Hepatocyte (in vitro differentiated cells): ENCODE data around the gene MORC2. TPM values are rescaled to one million over a fixed set of nuclear protein-coding genes. Genes with fewer than 3 reads are reported as not detected.

Experiments used
- DNase-seq: peaks from one replicate; pipeline ENCODE4 v3.0.0-alpha.2; 2016; ENCODE audit warnings: low spot score
- H2AFZ ChIP-seq: fragments of 200-600 bp; sonication (generic); 2 replicates; pipeline ENCODE4 v1.6.0; 2016; ENCODE audit warnings: antibody characterized with exemption, mild to moderate bottlenecking
- H3K27ac ChIP-seq: fragments of 200-600 bp; sonication (generic); 2 replicates; pipeline ENCODE4 v1.5.1; 2016; ENCODE audit warnings: mild to moderate bottlenecking
- H3K27me3 ChIP-seq: fragments of 200-600 bp; sonication (generic); 2 replicates; pipeline ENCODE4 v1.6.1; 2016
- H3K36me3 ChIP-seq: fragments of 200-600 bp; sonication (generic); replicated peaks from 2 replicates; pipeline ENCODE4 v1.5.1; 2016; ENCODE audit warnings: low read depth; ENCODE audit not compliant: insufficient read depth
- H3K4me1 ChIP-seq: fragments of 200-600 bp; sonication (generic); 2 replicates; pipeline ENCODE4 v1.5.1; 2016; ENCODE audit warnings: mild to moderate bottlenecking, moderate library complexity; ENCODE audit not compliant: insufficient read depth
- H3K4me2 ChIP-seq: fragments of 200-600 bp; sonication (generic); 2 replicates; pipeline ENCODE4 v1.6.0; 2016
- H3K4me3 ChIP-seq: fragments of 200-600 bp; sonication (generic); 2 replicates; pipeline ENCODE4 v1.5.1; 2016; ENCODE audit warnings: mild to moderate bottlenecking
- H3K79me2 ChIP-seq: fragments of 200-600 bp; sonication (generic); 2 replicates; pipeline ENCODE4 v1.6.0; 2017; ENCODE audit warnings: mild to moderate bottlenecking
- H3K9me2 ChIP-seq: fragments of 200-600 bp; sonication (generic); replicated peaks from 2 replicates; pipeline ENCODE4 v1.6.0; 2017; ENCODE audit warnings: mild to moderate bottlenecking; ENCODE audit not compliant: insufficient read depth
- H3K9me3 ChIP-seq: fragments of 200-600 bp; sonication (generic); 2 replicates; pipeline ENCODE4 v1.5.1; 2016; ENCODE audit warnings: low read depth, mild to moderate bottlenecking
- H4K20me1 ChIP-seq: fragments of 200-600 bp; sonication (generic); 2 replicates; pipeline ENCODE4 v1.6.0; 2016; ENCODE audit warnings: mild to moderate bottlenecking; ENCODE audit not compliant: insufficient read depth, poor library complexity, severe bottlenecking
- CTCF ChIP-seq: fragments of 200-600 bp; sonication (generic); IDR thresholded peaks from 2 replicates; pipeline ENCODE4 v1.5.1; 2016; ENCODE audit warnings: antibody characterized with exemption, mild to moderate bottlenecking; ENCODE audit not compliant: poor library complexity
- EZH2 ChIP-seq: fragments of 200-600 bp; sonication (generic); IDR thresholded peaks from 2 replicates; pipeline ENCODE4 v1.6.1; 2016; ENCODE audit warnings: antibody characterized with exemption, mild to moderate bottlenecking, borderline replicate concordance
- EZH2phosphoT487 ChIP-seq: fragments of 200-600 bp; sonication (generic); IDR thresholded peaks from one replicate; pipeline ENCODE4 v1.6.1; 2018; ENCODE audit warnings: antibody characterized with exemption, mild to moderate bottlenecking, low read depth, moderate library complexity; ENCODE audit not compliant: unreplicated experiment, severe bottlenecking
- WGBS: methylation state at CpG from one replicate; pipeline ENCODE4 v1.1.6; 2016; ENCODE audit warnings: low lambda C conversion rate; ENCODE audit errors: missing lambda C conversion rate; 5-methylcytosine and 5-hydroxymethylcytosine counted together
- polyA plus RNA-seq: library from polyadenylated mRNA; unstranded; fragments of >200 nt; fragmentation: Nextera tagmentation; extraction: Ambion mirVana; gene quantifications from 2 replicates; pipeline ENCODE4 v1.2.1, GENCODE V29; 2016
- total RNA-seq: library from RNA; depleted of rRNA; stranded (reverse); fragments of >200 nt; gene quantifications from 2 replicates; pipeline ENCODE4 v1.2.3, GENCODE V29; 2014

The MORC2 gene
- total and polyA plus RNA-seq, 2 experiments from 2014 or later: 15.6 to 24.0 TPM

DNA sequence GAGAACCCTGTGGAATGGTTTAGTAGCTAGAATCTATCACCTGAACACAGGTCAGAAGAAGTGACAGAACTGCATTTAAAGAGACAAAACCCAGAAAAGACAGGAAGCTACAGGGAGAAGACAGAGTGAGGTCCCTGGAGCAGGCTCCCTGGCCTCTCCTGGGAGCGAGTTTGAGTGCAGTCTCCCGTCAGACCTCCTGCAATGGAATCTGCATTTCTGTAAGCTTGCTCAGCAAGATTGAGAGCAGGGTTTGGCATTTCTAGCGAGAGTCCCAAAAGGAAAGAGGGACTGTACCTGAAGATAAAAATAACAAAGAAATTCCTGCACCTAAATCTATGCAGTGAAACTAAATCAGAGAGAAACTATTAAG, 74.2 kb downstream of the MORC2 start:
- WGBS: 74% methylated on average over 3 of the region's 3 CpGs
- Histone ChIP-seq H4K20me1 (no peaks in the 10 kb centered on the region), H3K4me3 (no peak overlapping the region), H3K4me1 (no peaks in the 10 kb centered on the region), H3K27ac (no peak overlapping the region), H3K79me2 (no peaks in the 10 kb centered on the region), H3K36me3 (no peaks in the 10 kb centered on the region), H2AFZ (no peak overlapping the region), H3K27me3 (no peaks in the 10 kb centered on the region), H3K4me2 (no peak overlapping the region), H3K9me2 (no peaks in the 10 kb centered on the region), H3K9me3 (peaks cover under 1% of the 10 kb centered on the region)
- DNase-seq: no peak
- TF ChIP-seq CTCF (no peak), EZH2phosphoT487 (no peak), EZH2 (no peak)

- Histone ChIP-seq H3K4me2 (no peak overlapping the region), H3K79me2 (no peaks in the 10 kb centered on the region), H4K20me1 (no peaks in the 10 kb centered on the region), H3K4me3 (no peak overlapping the region), H2AFZ (no peak overlapping the region), H3K27ac (no peak overlapping the region), H3K9me2 (no peaks in the 10 kb centered on the region), H3K9me3 (no peaks in the 10 kb centered on the region), H3K36me3 (no peaks in the 10 kb centered on the region), H3K4me1 (no peaks in the 10 kb centered on the region), H3K27me3 (no peaks in the 10 kb centered on the region)
- 88% methylated on average over 17 of the region's 23 CpGs for whole genome bisulfite sequencing
- no peak for TF ChIP-seq CTCF
- no peak for TF ChIP-seq EZH2phosphoT487
- no peak for TF ChIP-seq EZH2
- peak; percentile 2 for DNase-seq
Measured at GRCh38 chr22:30893434-30894370, 74.9 kb downstream of the MORC2 start.

DNA sequence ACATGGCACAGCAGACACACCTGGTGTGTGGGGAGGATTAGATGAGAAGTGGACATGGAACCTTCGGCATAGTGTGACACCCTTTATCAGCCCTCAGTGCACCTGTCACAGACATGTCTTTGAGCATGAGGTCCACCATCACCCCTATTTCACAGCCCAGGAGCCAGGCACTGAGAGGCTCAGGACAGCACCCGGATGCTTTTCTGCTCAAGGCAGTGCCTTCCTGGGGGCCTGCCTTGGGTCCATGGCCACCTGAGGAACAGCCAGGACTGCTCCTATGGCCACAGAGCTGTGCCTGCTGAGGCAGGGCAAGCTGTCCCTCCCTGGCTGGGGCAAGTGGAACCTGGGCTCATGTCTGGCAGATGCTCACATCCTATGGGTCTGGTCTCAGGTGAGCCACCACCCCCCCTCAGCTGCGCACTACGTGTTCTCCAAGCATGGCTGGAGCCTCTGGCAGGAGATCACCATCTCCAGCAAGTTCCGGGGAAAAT, 75.8 kb downstream of the MORC2 start:
- no peaks in the 10 kb centered on the region for H3K9me3 ChIP-seq
- DNase-seq: peak; percentile 3

More for the DNA sequence above, 75.8 kb downstream of the MORC2 start:
- Histone ChIP-seq H2AFZ (no peak overlapping the region), H3K4me2 (no peak overlapping the region), H4K20me1 (no peaks in the 10 kb centered on the region), H3K9me2 (no peaks in the 10 kb centered on the region), H3K4me3 (no peak overlapping the region), H3K4me1 (no peaks in the 10 kb centered on the region), H3K27ac (no peak overlapping the region), H3K79me2 (no peaks in the 10 kb centered on the region), H3K27me3 (no peaks in the 10 kb centered on the region), H3K36me3 (no peaks in the 10 kb centered on the region)
- 97% methylated on average over 5 of the region's 5 CpGs for WGBS
- TF ChIP-seq EZH2phosphoT487: no peak
- no peak for TF ChIP-seq CTCF
- TF ChIP-seq EZH2: no peak
